Neural cell (in vitro differentiated cells): ENCODE results near the gene ZC3H14. TPM values are rescaled to one million over a fixed set of nuclear protein-coding genes. Genes with fewer than 3 reads are reported as not detected.

Experiments used
- H2AFZ ChIP-seq: fragments of 200-600, 300-800 bp; sonication (generic), shearing (Covaris generic); 2 replicates; pipeline ENCODE4 v1.6.0; 2014; ENCODE audit warnings: low read depth, mild to moderate bottlenecking, antibody characterized with exemption, low read length, moderate library complexity
- H3F3A ChIP-seq: fragments of 200-600 bp; shearing (Covaris generic); 2 replicates; pipeline ENCODE4 v1.6.1; 2016; ENCODE audit warnings: mild to moderate bottlenecking, moderate library complexity, mixed read lengths, antibody characterized with exemption, low read length; ENCODE audit not compliant: insufficient read depth, poor library complexity, severe bottlenecking
- H3K27ac ChIP-seq: fragments of 200-600, 300-800 bp; sonication (generic), shearing (Covaris generic); 2 replicates; pipeline ENCODE4 v1.5.1; 2014; ENCODE audit warnings: mild to moderate bottlenecking, low read length, moderate library complexity
- H3K27me3 ChIP-seq: fragments of 300-800, 200-600 bp; sonication (generic), shearing (Covaris generic); 2 replicates; pipeline ENCODE4 v1.6.0; 2014; ENCODE audit warnings: mild to moderate bottlenecking, low read depth, low read length, moderate library complexity; ENCODE audit not compliant: insufficient read depth
- H3K36me3 ChIP-seq: fragments of 300-800, 200-600 bp; sonication (generic), shearing (Covaris generic); 2 replicates; pipeline ENCODE4 v1.5.1; 2014; ENCODE audit warnings: mild to moderate bottlenecking, antibody characterized with exemption, low read length, moderate library complexity; ENCODE audit not compliant: insufficient read depth
- H3K4me2 ChIP-seq: fragments of 300-800, 200-600 bp; sonication (generic), shearing (Covaris generic); 2 replicates; pipeline ENCODE4 v1.6.0; 2014; ENCODE audit warnings: mild to moderate bottlenecking, low read length
- H3K4me3 ChIP-seq: fragments of 300-800, 200-600 bp; sonication (generic), shearing (Covaris generic); 2 replicates; pipeline ENCODE4 v1.5.1; 2014; ENCODE audit warnings: mild to moderate bottlenecking, low read length, moderate library complexity
- H3K79me2 ChIP-seq: fragments of 200-600 bp; shearing (Covaris generic); replicated peaks from 2 replicates; pipeline ENCODE4 v1.6.0; 2014; ENCODE audit warnings: mild to moderate bottlenecking, low read length, moderate library complexity; ENCODE audit not compliant: insufficient read depth
- H3K9ac ChIP-seq: fragments of 300-800, 200-600 bp; sonication (generic), shearing (Covaris generic); 2 replicates; pipeline ENCODE4 v1.6.1; 2016; ENCODE audit warnings: mild to moderate bottlenecking, low read length, mixed read lengths
- H3K9me2 ChIP-seq: fragments of 200-600 bp; shearing (Covaris generic); 2 replicates; pipeline ENCODE4 v1.6.1; 2016; ENCODE audit warnings: mild to moderate bottlenecking, low read length, mixed read lengths; ENCODE audit not compliant: insufficient read depth
- H3K9me3 ChIP-seq: fragments of 200-600, 300-800 bp; sonication (generic), shearing (Covaris generic); 2 replicates; pipeline ENCODE4 v1.6.1; 2016; ENCODE audit warnings: mild to moderate bottlenecking, mixed run types, low read length, moderate library complexity, mixed read lengths
- H4K20me1 ChIP-seq: fragments of 200-600 bp; shearing (Covaris generic); 2 replicates; pipeline ENCODE4 v1.6.1; 2016; ENCODE audit warnings: mild to moderate bottlenecking, mixed run types; ENCODE audit not compliant: insufficient read depth
- CTCF ChIP-seq: fragments of 450-650 bp; IDR thresholded peaks from 2 replicates; pipeline ENCODE4 v1.5.1; 2014; ENCODE audit warnings: antibody characterized with exemption, mild to moderate bottlenecking, moderate library complexity; ENCODE audit not compliant: poor library complexity, severe bottlenecking
- EP300 ChIP-seq: fragments of 450-650 bp; conservative IDR thresholded peaks from 2 replicates; pipeline ENCODE4 v1.6.1; 2014; ENCODE audit warnings: antibody characterized with exemption, mild to moderate bottlenecking, moderate library complexity; ENCODE audit not compliant: poor library complexity, severe bottlenecking
- EZH2 ChIP-seq: fragments of 200-600, 300-800 bp; shearing (Covaris generic), sonication (generic); IDR thresholded peaks from 2 replicates; pipeline ENCODE4 v1.6.1; 2014; ENCODE audit warnings: antibody characterized with exemption, low read length, borderline replicate concordance, mild to moderate bottlenecking; ENCODE audit not compliant: insufficient read depth, poor library complexity, severe bottlenecking
- MXI1 ChIP-seq: fragments of 450-650 bp; conservative IDR thresholded peaks from 2 replicates; pipeline ENCODE4 v1.6.1; 2014; ENCODE audit warnings: antibody characterized with exemption, mild to moderate bottlenecking; ENCODE audit not compliant: poor library complexity, severe bottlenecking
- POLR2AphosphoS5 ChIP-seq: IDR thresholded peaks from 2 replicates; pipeline ENCODE4 v1.6.1; 2012
- RAD21 ChIP-seq: fragments of 450-650 bp; conservative IDR thresholded peaks from 2 replicates; pipeline ENCODE4 v1.6.1; 2014; ENCODE audit warnings: antibody characterized with exemption, mild to moderate bottlenecking, moderate library complexity
- REST ChIP-seq: IDR thresholded peaks from 2 replicates; pipeline ENCODE4 v1.6.1; 2012; ENCODE audit warnings: borderline replicate concordance
- SMC3 ChIP-seq: fragments of 450-650 bp; conservative IDR thresholded peaks from 2 replicates; pipeline ENCODE4 v1.6.1; 2014; ENCODE audit warnings: antibody characterized with exemption, mild to moderate bottlenecking, moderate library complexity; ENCODE audit not compliant: poor library complexity
- TAF1 ChIP-seq: IDR thresholded peaks from 2 replicates; pipeline ENCODE4 v1.6.1; 2012; ENCODE audit warnings: low read depth
- polyA plus RNA-seq: library from polyadenylated mRNA; depleted of rRNA; stranded (reverse); fragments of >200 nt; gene quantifications from 2 replicates; pipeline ENCODE4 v1.2.3, GENCODE V29; 2014

ZC3H14 gene
- polyA plus RNA-seq, 1 donor from 2014 or later = 70.5 TPM

GRCh38 chr14:88568196-88568595, 5.4 kb downstream of the ZC3H14 start:
- TF ChIP-seq RAD21 = no peak
- no peak for TF ChIP-seq EZH2
- no peak for TF ChIP-seq POLR2AphosphoS5
- no peak for TF ChIP-seq MXI1
- no peak for TF ChIP-seq EP300
- no peak for TF ChIP-seq REST
- TF ChIP-seq CTCF = no peak
- no peak for TF ChIP-seq SMC3
- TF ChIP-seq TAF1 = no peak
- Histone ChIP-seq H2AFZ (no peak overlapping the region), H3K9ac (no peak overlapping the region), H3K27ac (no peak overlapping the region), H3K79me2 (peaks cover 27% of the 10 kb centered on the region), H3K9me2 (no peaks in the 10 kb centered on the region), H3K27me3 (no peaks in the 10 kb centered on the region), H3F3A (no peaks in the 10 kb centered on the region), H3K36me3 (peaks cover 10% of the 10 kb centered on the region), H3K4me3 (no peak overlapping the region), H4K20me1 (peaks cover 8% of the 10 kb centered on the region), H3K4me2 (no peak overlapping the region), H3K9me3 (no peaks in the 10 kb centered on the region)

GRCh38 chr14:88572117-88572516, 9.3 kb downstream of the ZC3H14 start:
- no peaks in the 10 kb centered on the region for H3K9me2 ChIP-seq
- no peaks in the 10 kb centered on the region for H3K79me2 ChIP-seq
- H3F3A ChIP-seq = no peaks in the 10 kb centered on the region
- H3K4me3 ChIP-seq = no peak overlapping the region
- H3K36me3 ChIP-seq = peaks cover 14% of the 10 kb centered on the region
- no peak overlapping the region for H3K4me2 ChIP-seq
- H4K20me1 ChIP-seq = no peaks in the 10 kb centered on the region
- H3K27ac ChIP-seq = no peak overlapping the region
- H3K27me3 ChIP-seq = no peaks in the 10 kb centered on the region
- no peak overlapping the region for H3K9ac ChIP-seq
- TF ChIP-seq EP300 = no peak
- no peak for TF ChIP-seq MXI1
- H2AFZ ChIP-seq = no peak overlapping the region
- no peaks in the 10 kb centered on the region for H3K9me3 ChIP-seq

GRCh38 chr14:88576222-88576621, 13.4 kb downstream of the ZC3H14 start:
- Histone ChIP-seq H3K4me2 (no peak overlapping the region), H3F3A (no peaks in the 10 kb centered on the region), H3K79me2 (peaks cover 3% of the 10 kb centered on the region), H3K9ac (no peak overlapping the region), H3K36me3 (peaks cover 11% of the 10 kb centered on the region), H2AFZ (no peak overlapping the region), H3K27ac (no peak overlapping the region), H3K27me3 (no peaks in the 10 kb centered on the region), H3K9me3 (no peaks in the 10 kb centered on the region), H4K20me1 (no peaks in the 10 kb centered on the region), H3K4me3 (no peak overlapping the region), H3K9me2 (no peaks in the 10 kb centered on the region)
- no peak for TF ChIP-seq TAF1
- TF ChIP-seq POLR2AphosphoS5 = no peak
- no peak for TF ChIP-seq EP300
